GM12878 (cell line): ENCODE data around the gene GPLD1. TPM values are rescaled to one million over a fixed set of nuclear protein-coding genes. Genes with fewer than 3 reads are reported as not detected.
A peak's percentile ranks its signal among the peaks of the same experiment; 100 is the strongest.

Source experiments
- ATAC-seq: fragments of 200-7000 bp; cut with Tn5 transposase; 3 replicates; pipeline ENCODE4 v1.9.1; 2020; ENCODE audit warnings: mild to moderate bottlenecking, moderate library complexity
- BruUV-seq: library from RNA; stranded (reverse); fragments of 400-500 nt; replicated peaks from 2 replicates; lab custom pipeline; 2021; lab: Mats Ljungman, UMichigan
- CTCF ChIA-PET: fragments of 300-600 bp; sonication (Branson Sonifier 250); formaldehyde crosslinking; extraction: SDS; loops from one replicate; lab custom pipeline; 2021; ENCODE audit warnings: inconsistent platforms; lab: Yijun Ruan, JAX
- POLR2A ChIA-PET: fragments of 350-600 bp; formaldehyde crosslinking; extraction: SDS; loops from one replicate; lab custom pipeline; 2021; ENCODE audit warnings: inconsistent platforms; lab: Charles Lee
- RAD21 ChIA-PET: fragments of 300-600 bp; sonication (Branson Sonifier 250); formaldehyde crosslinking; loops from one replicate; lab custom pipeline; 2023; ENCODE audit warnings: antibody characterized with exemption; ENCODE audit not compliant: unreplicated experiment; lab: Charles Lee
- SMC1A ChIA-PET: fragments of 300-600 bp; sonication (Branson Sonifier 250); formaldehyde crosslinking; loops from one replicate; lab custom pipeline; 2023; ENCODE audit not compliant: unreplicated experiment, uncharacterized antibody; lab: Charles Lee
- DNase-seq: peaks from one replicate; pipeline ENCODE4 v3.0.0-alpha.2; 2011; ENCODE audit warnings: low read depth, low spot score
- FAIRE-seq: peaks from 3 replicates; lab custom pipeline; 2011; peaks lifted over from hg19 to GRCh38; lab: Jason Lieb, UNC
- H2AFZ ChIP-seq: 2 replicates; pipeline ENCODE4 v1.6.0; 2011; ENCODE audit warnings: low read depth, low read length, control low read depth; ENCODE audit not compliant: control insufficient read depth
- H3K27ac ChIP-seq: 2 replicates; pipeline ENCODE4 v1.5.1; 2011; ENCODE audit warnings: control low read depth; ENCODE audit not compliant: control insufficient read depth, insufficient read depth
- H3K27me3 ChIP-seq, 2 experiments: replicated peaks in 1 of 2; 2 replicates each; pipeline versions ENCODE4 v1.6.0 to v1.6.1; 2011; ENCODE audit warnings: low read length in 1 of 2; ENCODE audit not compliant: control insufficient read depth in 2 of 2, insufficient read depth in 2 of 2
- H3K36me3 ChIP-seq, 2 experiments: 2 replicates each; pipeline ENCODE4 v1.5.1; 2011; ENCODE audit warnings: low read length in 1 of 2; ENCODE audit not compliant: control insufficient read depth in 2 of 2, insufficient read depth in 2 of 2
- H3K4me1 ChIP-seq: 2 replicates; pipeline ENCODE4 v1.6.1; 2011; ENCODE audit warnings: mild to moderate bottlenecking, low read length, moderate library complexity, mixed read lengths; ENCODE audit not compliant: control insufficient read depth, insufficient read depth
- H3K4me2 ChIP-seq: 2 replicates; pipeline ENCODE4 v1.6.0; 2011; ENCODE audit warnings: control low read depth; ENCODE audit not compliant: control insufficient read depth, insufficient read depth
- H3K4me3 ChIP-seq: fragments of 200-600 bp; sonication (generic); 2 replicates; pipeline ENCODE4 v1.5.1; 2016
- H3K79me2 ChIP-seq: 2 replicates; pipeline ENCODE4 v1.6.0; 2011; ENCODE audit warnings: low read length; ENCODE audit not compliant: control insufficient read depth, insufficient read depth
- H3K9ac ChIP-seq: 2 replicates; pipeline ENCODE4 v1.8.0; 2011; ENCODE audit warnings: low read length, control low read depth, mixed read lengths; ENCODE audit not compliant: control insufficient read depth, insufficient read depth
- H3K9me3 ChIP-seq: replicated peaks from 3 replicates; pipeline ENCODE4 v1.5.1; 2011; ENCODE audit warnings: mild to moderate bottlenecking, low read length; ENCODE audit not compliant: control insufficient read depth, insufficient read depth
- H4K20me1 ChIP-seq: 2 replicates; pipeline ENCODE4 v1.6.0; 2011; ENCODE audit not compliant: control insufficient read depth, insufficient read depth
- ATF2 ChIP-seq: IDR thresholded peaks from 2 replicates; pipeline ENCODE4 v1.6.1; 2012; ENCODE audit warnings: low read length, inconsistent platforms
- ATF7 ChIP-seq: fragments of 450-650 bp; IDR thresholded peaks from 2 replicates; pipeline ENCODE4 v1.6.1; 2016; ENCODE audit warnings: low read depth, mild to moderate bottlenecking
- E2F8 ChIP-seq: fragments of 450-650 bp; IDR thresholded peaks from 2 replicates; pipeline ENCODE4 v1.6.1; 2018; ENCODE audit warnings: mild to moderate bottlenecking, low read depth, moderate library complexity; ENCODE audit not compliant: partially characterized antibody
- E4F1 ChIP-seq: fragments of 450-650 bp; IDR thresholded peaks from 2 replicates; pipeline ENCODE4 v1.6.1; 2018; ENCODE audit warnings: borderline replicate concordance, mild to moderate bottlenecking; ENCODE audit not compliant: partially characterized antibody
- IKZF2 ChIP-seq, 2 experiments: fragments of 450-650 bp; IDR thresholded peaks; 2 replicates each; pipeline ENCODE4 v1.6.1; 2017; ENCODE audit warnings: mild to moderate bottlenecking in 2 of 2, moderate library complexity in 2 of 2
- LARP7 ChIP-seq: fragments of 450-650 bp; IDR thresholded peaks from 2 replicates; pipeline ENCODE4 v1.6.1; 2017; ENCODE audit warnings: mild to moderate bottlenecking
- RAD21 ChIP-seq: IDR thresholded peaks from 2 replicates; pipeline ENCODE4 v1.6.1; 2011; ENCODE audit warnings: mild to moderate bottlenecking, low read depth, low read length, moderate library complexity; ENCODE audit not compliant: insufficient read depth
- SIN3A ChIP-seq: IDR thresholded peaks from 2 replicates; pipeline ENCODE4 v1.6.1; 2012; ENCODE audit warnings: low read depth, low read length, improper control_type of control experiment
- SKIL ChIP-seq: fragments of 450-650 bp; IDR thresholded peaks from 2 replicates; pipeline ENCODE4 v1.6.1; 2017; ENCODE audit warnings: mild to moderate bottlenecking, low read depth, inconsistent platforms; ENCODE audit not compliant: poor library complexity, severe bottlenecking
- SMARCA5 ChIP-seq: fragments of 450-650 bp; IDR thresholded peaks from 2 replicates; pipeline ENCODE4 v1.6.1; 2017; ENCODE audit warnings: mild to moderate bottlenecking
- SMC3 ChIP-seq: IDR thresholded peaks from 2 replicates; pipeline ENCODE4 v1.6.1; 2011; ENCODE audit warnings: low read length, improper control_type of control experiment, borderline replicate concordance
- YBX1 ChIP-seq: fragments of 450-650 bp; IDR thresholded peaks from 2 replicates; pipeline ENCODE4 v1.6.1; 2016; ENCODE audit warnings: antibody characterized with exemption
- ZNF24 ChIP-seq: fragments of 450-650 bp; IDR thresholded peaks from 2 replicates; pipeline ENCODE4 v1.6.1; 2017; ENCODE audit warnings: antibody characterized with exemption, mild to moderate bottlenecking
- WGBS: methylation state at CpG from one replicate; pipeline ENCODE4 v1.1.6; 2016; ENCODE audit warnings: low lambda C conversion rate; ENCODE audit not compliant: insufficient replicate concordance, insufficient coverage; ENCODE audit errors: missing lambda C conversion rate; 5-methylcytosine and 5-hydroxymethylcytosine counted together
- in situ Hi-C: fragments of 300-500 bp; cut with MboI; formaldehyde crosslinking; loops from 9 replicates; pipeline ENCODE4 v1.14.3; 2018; ENCODE audit warnings: mixed read lengths
- intact Hi-C: fragments of 100-400 bp; cut with micrococcal nuclease; formaldehyde crosslinking; loops from one replicate; pipeline ENCODE4 v1.14.2; 2022; ENCODE audit not compliant: unreplicated experiment
- polyA plus RNA-seq, 11 experiments: library from polyadenylated mRNA; depleted of rRNA in 4 of 11; unstranded in 6 of 11; stranded (reverse) in 5 of 11; fragments of >200 nt; fragmentation: Nextera tagmentation in 4 of 11; fragmentation: Illumina TruSeq in 1 of 11; extraction: Ambion mirVana in 4 of 11; extraction: Trizol in 1 of 11; gene quantifications; 1 replicate in 1 of 11; 2 replicates in 10 of 11; pipeline versions ENCODE4 v1.2.1 to v1.2.3, GENCODE V29; 2011 to 2016; ENCODE audit warnings: inconsistent platforms in 2 of 11, missing spikeins in 2 of 11, low read depth in 1 of 11
- total RNA-seq, 4 experiments: library from RNA; depleted of rRNA in 3 of 4; stranded (reverse); fragments of >200 nt in 3 of 4; fragmentation: Illumina TruSeq in 1 of 4; extraction: Trizol in 1 of 4; gene quantifications; 2 replicates each; pipeline versions ENCODE4 v1.2.1 to v1.2.3, GENCODE V29; 2013 to 2021

GPLD1 gene
- total and polyA plus RNA-seq, 10 of the 15 experiments (the other 5 are each of a cell fraction or from before 2014, with no cell fraction given), result 0.04 to 1.0 (median 0.69) TPM

GRCh38 chr6:24520929-24521546, 31.7 kb upstream of the GPLD1 start:
- ChIA-PET CTCF (interaction anchor here (0.6 to 11.7 kb wide), 27 partner anchors 9 to 521 kb away, joined by 3 to 233 read pairs (median 3); partner anchors contain the start of genes ALDH5A1, GPLD1 and KIAA0319), SMC1A (interaction anchor here (0.7 to 6.0 kb wide), 16 partner anchors 10 to 258 kb away, joined by 3 to 68 read pairs (median 4); partner anchors contain the start of genes ALDH5A1, C6orf62 and GPLD1), POLR2A (interaction anchor here (1.0 to 2.1 kb wide), 2 partner anchors 26 to 34 kb away, joined by 3 to 15 read pairs; partner anchors contain the start of gene ALDH5A1), RAD21 (interaction anchor here (0.6 to 4.4 kb wide), 10 partner anchors 9 to 497 kb away, joined by 3 to 81 read pairs (median 6); partner anchors contain the start of gene ALDH5A1)
- no peak for DNase-seq
- in situ Hi-C loops, result loop anchor here (5.0 to 10.0 kb wide), 2 partner anchors 176 to 236 kb away; no protein-coding TSS in a partner anchor
- Histone ChIP-seq H4K20me1 (no peaks in the 10 kb centered on the region), H3K4me3 (no peak overlapping the region), H3K27ac (peak overlapping the region; percentile 15; the same call in 1 of the 2 replicates), H3K79me2 (no peaks in the 10 kb centered on the region), H3K27me3 (no peaks in the 10 kb centered on the region), H3K36me3 (no peaks in the 10 kb centered on the region), H3K4me2 (peak overlapping the region; percentile 30; the same call in 1 of the 2 replicates), H3K9me3 (no peaks in the 10 kb centered on the region), H3K4me1 (peaks cover 28% of the 10 kb centered on the region), H3K9ac (no peak overlapping the region), H2AFZ (peak overlapping the region; percentile 62)
- 10% methylated on average over 6 of the region's 6 CpGs for WGBS
- peak; percentile 76 for ATAC-seq
- no TSS peak for BruUV-seq
- FAIRE-seq, result no peak
- intact Hi-C loops, result loop anchor here (2.0 to 5.0 kb wide), 4 partner anchors 89 to 459 kb away; no protein-coding TSS in a partner anchor
- peak; percentile 36 for TF ChIP-seq SKIL
- TF ChIP-seq ZNF24, result no peak
- TF ChIP-seq ATF7, result no peak
- TF ChIP-seq E4F1, result no peak
- TF ChIP-seq YBX1, result no peak
- peak; percentile 63 to 73 for TF ChIP-seq IKZF2 (IDR thresholded peaks at IDR 0.05)
- TF ChIP-seq LARP7, result no peak
- TF ChIP-seq ATF2, result no peak
- peak; percentile 50 for TF ChIP-seq RAD21
- TF ChIP-seq SMARCA5, result 0 out of 2 replicates have a peak, but pooled peaks have one; percentile 63
- no peak for TF ChIP-seq SIN3A
- no peak for TF ChIP-seq E2F8
- TF ChIP-seq SMC3, result peak; percentile 53; the same call in 1 of the 2 replicates
